HG02870 (cell line): ENCODE results near the gene S1PR4.
"Not testable (repeated sequence)": the region's sequence is repeated elsewhere in the genome, so short reads cannot be mapped to it uniquely, and the experiment has no call there.

Experiments used
- ATAC-seq: cut with Tn5 transposase; IDR thresholded peaks from one replicate; pipeline ENCODE4 v1.9.1; 2021; ENCODE audit warnings: mild to moderate bottlenecking, moderate library complexity; ENCODE audit not compliant: unreplicated experiment

The S1PR4 gene

DNA sequence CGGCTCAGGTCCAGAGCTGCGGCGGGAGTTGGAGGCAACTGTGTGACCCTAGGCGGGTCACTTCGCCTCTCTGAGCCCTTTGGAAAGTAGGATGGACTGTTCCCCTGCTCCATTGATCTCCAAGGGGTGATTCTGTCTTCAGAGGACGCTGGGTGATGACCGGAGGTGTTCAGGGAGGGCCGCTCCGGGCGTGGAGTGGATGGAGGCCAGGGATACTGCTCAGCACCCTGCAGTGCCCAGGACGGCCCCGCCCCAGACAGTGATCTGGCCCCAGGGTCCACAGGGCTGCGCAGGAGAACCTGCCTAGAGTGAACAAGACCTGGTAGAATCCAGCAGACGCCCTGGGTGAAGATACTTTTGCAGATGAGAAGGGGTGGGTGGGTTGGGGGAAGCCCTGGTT lies 14.1 kb downstream of the S1PR4 start:
- no peak for ATAC-seq

GRCh38 chr19:3193256-3194105 lies 14.9 kb downstream of the S1PR4 start:
- ATAC-seq = no peak

DNA sequence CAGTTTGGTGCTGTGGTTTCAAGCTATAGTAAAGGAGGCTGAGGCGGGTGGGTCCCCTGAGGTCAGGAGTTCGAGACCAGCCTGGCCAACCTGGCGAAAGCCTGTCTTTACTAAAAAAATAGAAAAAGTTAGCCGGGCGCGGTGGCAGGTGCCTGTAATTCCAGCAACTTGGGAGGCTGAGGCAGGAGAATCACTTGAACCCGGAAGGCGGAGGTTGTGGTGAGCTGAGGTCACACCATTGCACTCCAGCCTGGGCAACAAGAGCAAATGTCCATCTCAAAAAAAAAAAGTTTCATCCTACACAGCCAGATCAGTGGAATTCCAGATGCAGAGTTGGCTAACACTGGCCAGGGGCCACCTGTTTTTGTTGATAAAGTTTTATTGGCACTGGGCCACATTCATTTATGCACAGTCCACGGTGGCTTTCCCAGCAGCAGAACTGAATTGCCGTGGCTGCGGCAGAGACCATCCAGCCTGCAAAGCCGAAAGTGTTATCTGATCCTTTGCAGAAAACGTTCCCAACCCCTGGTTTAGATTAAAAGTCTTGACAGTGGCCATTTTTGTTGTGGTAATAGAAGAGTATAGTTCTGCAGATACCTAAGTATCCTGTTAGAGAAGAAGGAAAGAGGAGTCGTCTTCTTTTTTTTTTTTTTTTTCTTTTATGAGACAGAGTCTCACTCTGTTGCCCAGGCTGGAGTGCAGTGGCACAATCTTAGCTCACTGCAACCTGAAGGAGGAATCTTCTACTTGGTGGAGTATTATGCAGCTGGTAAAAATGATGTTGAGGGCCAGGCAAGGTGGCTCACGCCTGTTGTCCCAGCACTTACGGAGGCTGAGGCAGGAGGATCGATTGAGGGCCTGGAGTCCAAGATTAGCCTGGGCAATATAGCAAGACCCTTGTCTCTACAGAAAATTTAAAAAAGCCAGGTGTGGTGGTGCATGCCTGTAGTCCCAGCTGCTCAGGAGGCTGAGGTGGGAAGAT lies 15.8 kb downstream of the S1PR4 start:
- no peak for ATAC-seq

DNA sequence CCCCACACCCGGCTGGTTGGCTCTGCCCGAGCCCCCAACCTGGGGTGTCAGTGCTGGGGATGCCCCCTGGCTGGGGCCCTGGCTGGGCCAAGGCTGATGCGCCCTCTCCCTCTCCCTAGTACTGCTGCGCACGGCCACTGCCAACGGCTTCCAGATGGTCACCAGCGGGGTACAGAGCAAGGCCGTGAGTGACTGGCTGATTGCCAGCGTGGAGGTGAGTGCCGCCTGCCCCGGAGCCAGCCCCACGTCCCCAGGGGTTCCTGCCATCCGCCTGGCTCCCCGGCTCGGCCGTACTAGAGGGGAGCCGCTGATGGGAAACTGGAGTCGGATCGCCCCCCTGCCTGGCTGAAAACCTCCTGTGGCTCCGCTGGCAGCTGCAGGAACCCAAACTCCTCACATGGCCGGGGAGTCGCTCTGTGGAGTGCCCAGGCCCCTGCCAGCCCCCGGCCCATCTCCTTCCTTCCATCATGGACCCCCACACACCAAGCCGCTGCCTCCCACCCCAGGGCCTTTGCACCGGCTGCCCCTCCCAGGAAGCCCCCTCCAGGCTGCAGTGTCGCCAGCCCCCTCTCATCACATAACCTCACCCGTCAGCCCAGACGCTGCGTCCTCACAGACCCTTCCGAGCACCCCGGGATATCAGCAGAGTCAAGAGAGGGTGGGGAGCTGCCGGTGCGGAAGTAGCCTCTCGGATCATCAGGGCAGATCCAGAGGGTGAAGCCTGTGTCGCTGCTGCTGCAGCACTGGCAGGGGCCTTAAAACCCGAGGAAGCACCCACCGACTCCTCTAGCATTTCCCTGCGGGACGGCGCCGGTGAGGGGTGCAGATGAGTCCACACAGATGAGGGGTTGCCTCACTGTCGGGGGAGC lies 17.7 kb downstream of the S1PR4 start:
- ATAC-seq = no peak

DNA sequence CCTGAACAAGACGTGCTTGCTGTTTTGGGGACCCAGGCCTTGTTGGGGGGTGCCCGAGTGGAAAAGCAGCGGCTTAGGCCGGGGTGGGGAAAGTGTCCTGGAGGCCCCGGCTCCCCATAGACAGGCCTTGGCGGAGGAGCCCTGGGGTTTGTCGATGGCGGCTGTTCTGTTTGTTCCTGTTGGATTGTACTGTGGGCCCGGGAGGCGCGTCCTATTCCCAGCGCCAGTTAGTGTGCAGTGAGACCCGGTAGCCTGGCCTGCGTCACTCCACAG lies 18.3 kb downstream of the S1PR4 start:
- no peak for ATAC-seq

DNA sequence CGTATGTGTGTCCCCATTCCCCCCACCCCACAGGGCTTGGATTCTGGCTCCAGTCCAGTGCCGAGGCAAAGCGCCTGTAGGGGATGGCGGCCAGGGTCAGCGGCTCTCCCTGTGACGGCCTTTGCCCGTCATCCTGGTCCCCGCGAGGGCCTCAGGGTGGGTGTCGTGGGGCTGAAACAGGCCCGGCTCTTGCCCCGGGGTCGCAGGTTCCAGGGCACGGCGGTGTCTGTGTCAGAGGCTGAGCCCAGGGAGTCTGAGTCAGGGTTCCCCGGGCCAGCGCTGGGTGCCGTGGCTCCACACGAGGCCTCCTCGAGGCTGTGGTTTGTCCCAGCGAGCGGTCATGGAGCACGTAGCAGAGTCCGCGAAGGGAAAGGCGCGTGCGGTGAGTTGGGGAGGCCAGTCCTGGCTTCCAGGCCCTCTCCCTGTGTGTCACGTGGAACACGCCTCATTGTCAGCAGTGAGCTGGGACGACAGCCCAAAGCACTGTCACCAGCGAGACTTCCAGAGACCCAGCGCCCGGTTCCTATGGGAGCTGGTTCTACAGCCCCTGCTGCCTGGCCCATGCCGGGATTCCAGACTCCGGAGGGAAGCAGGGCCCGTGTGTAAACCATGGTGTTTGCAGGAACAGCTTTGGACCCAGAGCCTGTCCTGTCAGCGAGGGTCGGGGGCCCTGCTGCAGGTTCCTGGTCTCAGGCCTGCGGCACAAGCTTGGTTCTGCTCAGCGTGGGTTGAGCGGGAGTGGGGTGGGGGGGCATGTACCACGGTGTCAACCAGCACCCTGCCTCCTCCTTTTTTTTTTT lies 20.5 kb downstream of the S1PR4 start:
- ATAC-seq = no peak

- ATAC-seq = no peak
These were observed 22.6 kb downstream of the S1PR4 start for GRCh38 chr19:3201072-3201700.

- ATAC-seq = no peak
These were observed 23.3 kb downstream of the S1PR4 start for GRCh38 chr19:3201911-3202310.

DNA sequence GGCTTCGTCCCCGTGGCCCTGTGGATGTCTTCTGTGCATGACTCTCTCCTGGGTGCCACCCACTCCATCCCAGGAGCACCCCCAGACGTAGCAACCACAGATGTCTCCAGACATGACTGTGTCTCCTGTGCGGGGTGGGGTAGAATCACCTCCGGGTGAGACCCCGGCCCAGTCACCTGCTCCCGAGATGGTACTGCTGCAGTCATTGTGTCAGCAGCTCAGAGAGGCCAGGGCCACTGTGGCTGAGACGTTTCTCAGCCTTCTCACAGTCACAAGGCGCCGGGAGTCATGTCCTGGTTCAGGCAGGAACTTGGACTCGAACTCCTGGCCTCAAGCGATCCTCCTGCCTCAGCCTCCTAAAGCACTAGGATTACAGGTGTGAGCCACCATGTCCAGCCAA lies 23.8 kb downstream of the S1PR4 start:
- ATAC-seq = no peak

- ATAC-seq = not testable (repeated sequence)
These were observed 24.3 kb downstream of the S1PR4 start for GRCh38 chr19:3202895-3203294.

GRCh38 chr19:3203805-3204645 lies 25.5 kb downstream of the S1PR4 start:
- ATAC-seq = no peak

DNA sequence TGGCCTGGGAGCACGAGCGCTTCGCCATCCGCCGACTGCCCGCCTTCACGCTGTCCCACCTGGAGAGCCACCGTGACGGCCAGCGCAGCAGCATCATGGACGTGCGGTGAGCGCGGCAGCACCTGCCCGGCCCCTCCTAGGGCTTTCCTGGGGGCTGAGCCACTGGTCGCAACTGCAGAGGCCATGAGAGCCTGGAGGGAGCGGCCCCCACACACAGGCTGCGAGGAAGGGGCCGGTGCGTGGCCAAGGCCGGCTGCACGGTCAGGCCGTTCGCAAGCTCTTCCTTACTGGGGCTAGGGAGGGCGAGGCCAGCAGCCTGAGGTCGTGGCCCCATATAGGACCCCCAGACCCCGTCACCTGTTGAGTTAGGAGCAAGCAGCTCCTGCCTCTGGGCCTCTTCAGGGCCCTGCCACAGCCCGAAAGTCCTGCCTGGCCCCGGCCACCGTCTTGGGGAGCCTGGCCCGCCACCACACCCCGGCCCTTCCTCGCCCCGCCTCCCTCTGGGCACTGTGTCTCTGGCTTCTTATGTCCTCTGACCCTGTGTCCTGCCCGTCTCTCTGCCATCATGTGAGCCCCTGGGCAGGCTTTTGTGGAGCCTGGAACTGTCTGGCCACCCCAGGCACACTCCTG lies 26.2 kb downstream of the S1PR4 start:
- ATAC-seq = no peak

DNA sequence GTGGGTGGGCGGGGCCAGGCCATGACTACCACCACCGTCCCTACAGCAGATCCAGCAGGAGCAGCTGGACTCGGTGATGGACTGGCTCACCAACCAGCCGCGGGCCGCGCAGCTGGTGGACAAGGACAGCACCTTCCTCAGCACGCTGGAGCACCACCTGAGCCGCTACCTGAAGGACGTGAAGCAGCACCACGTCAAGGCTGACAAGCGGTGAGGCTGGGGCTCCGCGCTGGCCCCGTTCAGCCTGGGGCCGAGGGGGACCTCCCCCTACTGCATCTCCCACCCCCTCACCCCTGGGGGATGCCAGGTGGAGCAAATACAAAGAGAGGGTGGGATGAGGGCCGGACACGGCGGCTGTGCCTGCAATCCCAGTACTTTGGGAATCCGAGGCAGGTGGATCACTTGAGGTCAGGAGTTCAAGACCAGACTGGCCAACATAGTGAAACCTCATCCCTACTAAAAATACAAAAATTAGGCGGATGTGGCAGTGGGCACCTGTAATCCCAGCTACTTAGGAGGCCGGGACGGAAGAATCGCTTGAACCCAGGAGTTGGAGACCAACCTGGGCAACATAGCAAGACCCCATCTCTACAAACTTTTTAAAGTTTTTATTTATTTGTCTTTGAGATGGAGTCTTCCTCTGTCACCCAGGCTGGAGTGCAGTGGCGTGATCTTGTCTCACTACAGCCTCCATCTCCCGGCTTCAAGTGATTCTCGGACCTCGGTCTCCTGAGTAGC lies 27.8 kb downstream of the S1PR4 start:
- no peak for ATAC-seq

DNA sequence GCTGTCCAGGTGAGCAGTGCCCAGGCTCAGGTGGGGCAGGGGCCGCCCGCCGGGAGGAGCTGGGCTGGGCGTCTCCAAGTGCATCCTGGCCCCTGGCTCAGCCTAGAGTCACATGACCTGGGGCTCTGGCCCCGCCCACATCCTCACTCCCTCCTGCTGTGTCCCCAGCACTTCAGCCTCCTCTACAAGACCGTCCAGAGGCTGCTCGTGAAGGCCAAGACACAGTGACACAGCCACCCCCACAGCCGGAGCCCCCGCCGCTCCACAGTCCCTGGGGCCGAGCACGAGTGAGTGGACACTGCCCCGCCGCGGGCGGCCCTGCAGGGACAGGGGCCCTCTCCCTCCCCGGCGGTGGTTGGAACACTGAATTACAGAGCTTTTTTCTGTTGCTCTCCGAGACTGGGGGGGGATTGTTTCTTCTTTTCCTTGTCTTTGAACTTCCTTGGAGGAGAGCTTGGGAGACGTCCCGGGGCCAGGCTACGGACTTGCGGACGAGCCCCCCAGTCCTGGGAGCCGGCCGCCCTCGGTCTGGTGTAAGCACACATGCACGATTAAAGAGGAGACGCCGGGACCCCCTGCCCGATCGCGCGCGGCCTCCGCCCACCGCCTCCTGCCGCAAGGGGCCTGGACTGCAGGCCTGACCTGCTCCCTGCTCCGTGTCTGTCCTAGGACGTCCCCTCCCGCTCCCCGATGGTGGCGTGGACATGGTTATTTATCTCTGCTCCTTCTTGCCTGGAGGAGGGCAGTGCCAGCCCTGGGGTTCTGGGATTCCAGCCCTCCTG lies 29.1 kb downstream of the S1PR4 start:
- ATAC-seq = no peak

GRCh38 chr19:3208317-3209207 lies 30.0 kb downstream of the S1PR4 start:
- ATAC-seq = no peak
